GM21737 (cell line): ENCODE results near the gene UGT1A5.

Experiments
- ATAC-seq: cut with Tn5 transposase; IDR thresholded peaks from one replicate; pipeline ENCODE4 v1.9.1; 2021; ENCODE audit warnings: mild to moderate bottlenecking, moderate library complexity; ENCODE audit not compliant: unreplicated experiment

The UGT1A5 gene

DNA sequence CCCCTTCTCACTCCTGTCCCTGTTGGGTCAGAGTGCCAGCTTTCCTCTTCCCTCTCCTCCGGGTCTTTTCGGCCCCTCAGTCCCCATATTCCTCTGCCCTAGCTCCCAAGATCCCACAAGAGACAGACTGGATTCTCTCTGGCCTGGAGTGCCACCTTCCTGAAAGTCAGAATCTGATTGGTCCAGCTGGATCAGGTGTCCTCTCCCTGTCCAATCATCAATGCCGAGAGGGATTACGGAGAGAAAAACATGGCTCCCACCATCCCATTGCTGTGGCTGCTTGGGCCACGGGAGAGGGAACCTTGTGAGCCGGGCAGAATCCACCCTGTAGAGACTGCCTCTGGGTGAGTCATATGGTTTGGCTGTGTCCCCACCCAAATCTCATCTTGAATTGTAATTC, 62.7 kb downstream of the UGT1A5 start:
- no peak for ATAC-seq

DNA sequence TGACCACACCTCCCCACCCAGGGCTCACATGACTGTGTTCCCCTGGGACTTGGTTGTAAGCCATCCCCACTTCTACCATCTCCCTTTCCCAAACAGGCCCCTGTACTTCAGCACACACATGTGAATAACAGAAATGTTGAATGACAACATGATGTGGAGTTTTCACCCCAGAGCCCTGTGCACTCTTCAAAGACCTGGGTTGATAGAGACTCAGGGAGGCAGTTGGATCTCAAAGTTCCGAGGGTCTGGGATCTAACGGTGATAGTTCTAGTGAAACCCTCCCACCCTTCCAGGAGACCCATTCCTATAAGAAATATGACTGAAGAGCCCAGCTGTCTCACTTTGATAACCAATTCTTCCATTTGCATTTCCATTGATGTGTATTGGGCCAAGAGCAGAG, 65.3 kb downstream of the UGT1A5 start, which contains the start of gene MROH2A:
TSS of gene MROH2A (plus strand) at position 301 of the 400 bp plus-strand sequence. CDS start 1,029 bp downstream, outside the sequence.
- ATAC-seq: no peak

DNA sequence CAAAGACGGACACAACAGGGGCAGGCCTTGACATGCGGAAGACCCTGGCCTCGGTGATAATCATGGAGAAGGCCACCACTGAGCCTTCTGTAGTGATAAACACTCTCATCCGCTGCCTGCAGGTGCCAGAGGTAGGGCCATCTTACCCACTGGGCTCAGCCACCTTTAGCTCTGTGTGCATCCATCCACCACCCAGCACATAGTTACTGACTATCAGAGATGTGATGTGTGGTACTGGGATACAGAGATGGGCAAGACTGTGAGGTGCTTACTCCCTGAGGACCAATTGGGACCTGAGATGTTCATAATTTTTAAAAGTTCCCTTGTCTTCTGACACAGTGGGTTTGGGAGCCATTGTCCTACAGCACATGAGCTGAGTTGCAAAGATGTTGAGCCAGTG, 67.0 kb downstream of the UGT1A5 start:
- ATAC-seq: no peak

DNA sequence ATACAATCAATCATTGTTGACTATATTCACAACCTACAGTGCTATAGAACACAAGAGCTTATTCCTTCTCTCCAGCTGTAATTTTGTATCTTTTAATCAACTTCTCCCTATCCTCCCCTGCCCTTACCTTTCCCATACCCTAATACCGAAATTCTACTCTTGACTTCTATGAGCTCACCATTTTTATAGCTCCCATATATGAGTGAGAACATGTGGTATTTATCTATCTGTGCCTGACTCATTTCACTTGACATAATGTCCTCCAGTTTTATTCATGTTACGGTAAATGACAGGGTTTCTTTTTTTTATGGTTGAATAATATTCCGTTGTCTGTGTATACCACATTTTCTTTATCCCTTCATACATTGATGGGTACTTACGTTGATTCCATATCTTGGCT, 68.1 kb downstream of the UGT1A5 start:
- ATAC-seq: no peak

DNA sequence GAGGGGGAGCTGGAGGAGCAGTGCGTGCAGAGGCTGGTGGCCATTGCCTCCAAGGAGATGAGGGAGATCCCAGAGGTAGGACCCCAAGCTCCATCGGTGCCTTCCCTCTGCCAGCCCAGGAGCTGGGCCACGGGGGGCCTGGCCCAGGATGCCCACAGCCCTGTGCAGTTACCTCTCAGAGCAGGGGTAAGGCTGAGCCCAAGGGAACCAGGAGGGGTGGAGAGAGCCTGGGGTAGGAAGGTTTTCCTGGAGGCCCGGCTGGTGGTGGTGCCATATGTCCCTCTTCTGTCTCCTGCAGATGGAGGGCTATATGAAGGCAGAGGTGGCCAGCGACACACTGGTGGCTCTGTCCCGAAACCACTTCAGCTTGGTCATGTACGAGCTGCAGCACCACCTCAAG, 76.8 kb downstream of the UGT1A5 start:
- ATAC-seq: no peak

DNA sequence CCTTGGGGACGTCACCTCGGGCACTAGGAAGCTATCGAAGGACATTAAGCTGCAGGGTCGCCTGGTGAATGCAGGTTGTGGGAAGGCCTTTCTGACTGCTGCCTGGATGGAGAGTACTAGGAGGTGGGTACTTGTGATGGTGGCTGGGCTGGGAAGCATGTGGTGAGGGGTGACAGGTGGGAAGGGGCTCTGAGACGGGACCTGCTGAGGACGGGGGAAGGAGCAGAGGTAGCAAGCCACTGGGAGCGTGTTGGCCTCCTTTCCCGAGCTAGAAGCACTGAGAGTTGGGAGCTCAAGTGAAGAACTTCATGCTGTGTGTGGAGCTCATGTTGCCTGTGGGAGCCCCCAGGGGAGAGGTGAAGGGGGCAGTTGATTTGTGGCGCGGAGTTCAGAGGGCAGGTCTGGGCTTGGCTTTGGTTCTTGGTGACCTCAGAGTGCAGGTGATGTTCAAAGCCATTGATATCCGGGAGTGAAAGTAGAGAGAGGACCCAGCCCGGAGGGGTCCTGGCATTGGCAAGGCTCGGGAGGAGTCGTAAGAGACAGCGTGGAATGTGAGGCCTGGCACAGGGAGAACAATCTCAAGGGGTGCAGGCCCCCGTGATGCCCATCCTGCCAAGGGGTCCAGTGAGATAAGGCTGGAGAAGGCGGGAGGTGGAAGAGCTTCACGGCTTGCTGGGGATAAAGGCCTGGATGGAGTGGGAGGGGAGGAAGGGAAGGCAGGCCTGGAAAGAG, 78.6 kb downstream of the UGT1A5 start:
- ATAC-seq: no peak

DNA sequence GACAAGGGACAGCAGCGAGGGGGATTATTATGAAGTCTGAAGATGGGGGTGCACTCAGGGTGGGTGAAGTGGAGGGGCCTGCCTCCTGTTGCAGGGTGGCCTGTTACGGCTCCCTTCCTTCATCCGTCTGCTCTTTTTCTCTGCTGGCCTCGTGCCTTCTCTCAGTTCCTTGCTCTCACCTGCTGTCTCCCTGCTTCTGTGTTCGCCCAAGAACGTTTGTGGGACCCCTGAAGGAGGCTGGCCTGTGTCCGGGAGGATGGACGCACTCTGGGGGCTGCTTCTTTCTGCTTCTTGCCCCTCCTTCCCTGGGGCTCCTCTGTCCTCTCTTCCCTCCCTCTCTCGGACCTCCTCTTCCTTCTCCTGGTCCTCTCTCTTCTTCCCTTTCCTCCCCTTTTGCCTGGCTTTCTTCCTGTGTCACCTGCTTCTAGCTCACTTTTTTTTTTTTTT, 79.2 kb downstream of the UGT1A5 start:
- no peak for ATAC-seq

DNA sequence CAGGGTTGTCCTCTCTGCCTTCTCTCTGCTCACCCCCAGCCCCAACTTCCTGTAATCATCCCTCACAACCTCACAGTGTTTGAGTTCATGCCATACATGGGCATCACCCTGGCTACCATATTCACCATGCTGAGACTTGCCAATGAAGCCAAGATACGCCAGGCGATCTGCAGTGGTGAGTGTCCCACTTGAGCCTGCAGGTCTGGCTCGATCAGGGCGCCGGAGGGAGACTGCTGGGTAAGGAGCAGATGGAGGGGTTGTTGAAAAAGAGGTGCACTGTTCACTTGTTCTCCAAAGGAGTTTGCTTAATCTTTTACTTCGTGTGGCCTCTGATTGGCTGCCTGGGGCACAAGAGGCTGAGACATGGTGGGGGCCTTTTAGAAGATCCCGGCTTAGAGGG, 80.0 kb downstream of the UGT1A5 start:
- ATAC-seq: no peak

DNA sequence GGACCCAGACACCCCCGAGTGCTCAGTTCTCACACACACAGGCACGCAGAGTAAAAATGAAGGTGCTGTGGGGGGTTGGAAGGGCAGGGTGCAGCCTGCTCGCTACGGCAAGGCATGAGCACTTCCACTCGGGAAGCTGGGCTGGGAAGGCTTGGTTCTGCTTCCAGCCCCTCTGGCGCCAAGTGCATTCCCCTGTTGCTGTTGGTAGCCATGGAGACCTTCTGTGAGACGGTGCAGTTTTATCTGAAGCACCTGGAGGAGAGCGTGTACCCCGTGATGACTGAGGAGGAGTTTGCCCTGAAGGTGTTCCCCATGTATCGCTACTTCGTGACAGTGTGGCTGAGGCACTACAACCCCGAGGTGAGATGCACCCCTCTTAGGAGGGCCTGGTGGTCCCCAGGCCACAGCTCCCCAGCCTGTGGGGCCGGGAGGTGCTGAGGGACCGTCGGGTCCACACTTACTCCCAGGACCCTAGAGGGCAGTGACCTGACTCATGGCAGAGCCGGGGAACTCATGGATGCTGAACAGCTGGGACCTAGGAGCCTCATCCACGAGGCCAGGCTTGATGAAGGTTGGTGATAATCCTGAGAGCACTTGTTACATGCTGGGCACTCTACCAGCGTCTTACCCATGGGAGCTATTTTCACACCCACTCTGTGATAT, 80.9 kb downstream of the UGT1A5 start:
- ATAC-seq: no peak

DNA sequence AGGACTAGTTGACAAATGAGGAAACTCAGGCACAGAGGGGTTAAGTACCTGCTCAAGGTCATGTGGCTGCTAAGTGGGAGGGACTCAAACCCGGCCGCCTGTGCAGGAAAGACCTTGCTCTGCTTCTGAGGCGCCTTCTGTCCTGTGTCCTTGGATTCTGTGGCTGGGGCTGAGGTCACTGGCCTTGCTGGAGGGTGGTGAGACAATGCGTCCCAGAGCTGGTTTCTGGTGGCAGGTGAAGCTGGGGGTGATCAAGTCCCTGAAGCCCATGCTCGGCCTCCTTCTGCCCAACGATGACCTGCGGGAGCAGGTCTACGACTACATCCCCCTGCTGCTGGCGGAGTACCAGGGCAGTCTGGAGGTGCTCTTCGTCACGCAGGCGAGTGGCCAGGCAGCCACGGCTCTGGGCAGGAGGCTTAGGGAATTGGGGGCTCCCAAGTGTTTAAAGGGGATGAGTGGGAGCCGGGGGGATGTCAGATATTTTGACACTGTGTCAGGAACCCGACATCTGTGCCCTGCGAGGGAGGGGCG, 81.5 kb downstream of the UGT1A5 start:
- no peak for ATAC-seq

DNA sequence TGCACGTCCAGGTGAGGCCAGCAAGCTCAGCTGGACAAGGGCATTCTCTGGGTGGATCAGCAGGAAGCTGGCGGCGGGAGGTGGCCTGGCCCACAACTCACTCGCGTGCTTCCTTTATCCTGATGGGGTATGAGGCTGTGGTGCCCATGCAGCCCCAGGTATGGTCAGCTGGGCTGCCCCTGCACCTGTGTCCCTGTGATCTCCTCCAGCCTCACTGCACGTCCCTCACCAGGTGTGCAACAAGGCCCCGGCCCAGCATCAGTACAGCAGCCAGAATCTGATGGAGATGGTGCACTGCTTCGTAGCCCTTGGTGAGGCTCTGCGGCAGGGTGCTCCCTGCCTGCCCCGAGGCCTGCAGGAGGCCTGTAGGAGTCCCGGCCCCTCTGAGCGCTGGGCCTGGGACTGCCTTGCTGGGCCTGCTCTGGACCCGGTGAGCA, 83.0 kb downstream of the UGT1A5 start:
- no peak for ATAC-seq

DNA sequence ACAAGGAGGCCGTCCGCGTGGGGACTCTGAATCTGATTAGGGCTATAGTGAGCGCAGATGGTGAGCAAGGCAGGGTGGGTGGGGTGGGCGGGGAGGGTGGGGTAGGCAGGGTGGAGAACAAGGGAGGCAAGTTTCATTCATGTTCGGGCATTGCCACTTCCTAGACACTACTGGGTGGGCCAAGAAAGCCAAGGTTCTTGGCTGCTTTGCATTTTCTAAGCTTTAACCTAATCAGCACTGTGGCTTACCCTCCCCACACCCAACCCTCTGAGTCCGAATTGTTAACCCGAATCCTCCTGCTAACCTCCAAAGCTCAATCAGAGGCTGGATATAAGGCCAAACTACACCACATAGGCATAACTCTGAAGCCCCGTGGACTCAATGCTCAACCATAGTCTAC, 83.5 kb downstream of the UGT1A5 start:
- no peak for ATAC-seq

DNA sequence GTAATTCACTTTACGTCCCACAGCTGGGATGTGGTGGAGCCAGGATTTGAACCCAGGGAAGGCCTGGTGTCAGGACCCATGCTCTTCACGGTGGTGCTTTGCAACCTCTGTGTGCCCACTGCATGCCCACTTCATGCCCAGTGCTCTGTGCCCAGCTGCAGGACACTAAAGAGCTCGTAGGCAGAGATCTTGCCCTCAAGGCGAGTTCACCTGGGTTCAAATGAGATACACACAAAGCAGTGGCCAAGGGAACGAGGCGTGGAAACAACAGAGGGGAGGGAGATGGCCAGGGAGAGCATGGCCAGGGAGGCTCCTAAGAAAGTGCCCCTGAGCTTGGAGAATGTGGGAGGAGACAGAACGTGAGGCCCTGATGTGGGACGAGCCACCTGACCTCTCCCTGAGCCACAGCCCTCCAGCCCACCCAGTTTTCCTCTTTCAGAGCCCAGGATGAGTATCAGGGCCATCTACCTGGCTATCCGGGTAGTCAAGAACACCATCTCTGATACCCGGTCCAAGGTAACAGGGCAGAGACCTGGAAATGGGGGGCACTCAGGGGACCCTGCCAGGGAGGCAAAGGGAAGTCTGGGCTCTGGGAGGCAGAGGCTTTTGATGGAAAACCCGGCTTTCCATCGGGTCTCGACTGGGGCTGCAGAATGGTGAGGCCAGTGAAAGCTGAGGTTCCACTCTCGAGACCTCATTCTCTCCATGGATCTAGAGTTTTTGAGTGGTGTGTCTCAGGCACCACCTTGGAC, 85.8 kb downstream of the UGT1A5 start:
- ATAC-seq: no peak

DNA sequence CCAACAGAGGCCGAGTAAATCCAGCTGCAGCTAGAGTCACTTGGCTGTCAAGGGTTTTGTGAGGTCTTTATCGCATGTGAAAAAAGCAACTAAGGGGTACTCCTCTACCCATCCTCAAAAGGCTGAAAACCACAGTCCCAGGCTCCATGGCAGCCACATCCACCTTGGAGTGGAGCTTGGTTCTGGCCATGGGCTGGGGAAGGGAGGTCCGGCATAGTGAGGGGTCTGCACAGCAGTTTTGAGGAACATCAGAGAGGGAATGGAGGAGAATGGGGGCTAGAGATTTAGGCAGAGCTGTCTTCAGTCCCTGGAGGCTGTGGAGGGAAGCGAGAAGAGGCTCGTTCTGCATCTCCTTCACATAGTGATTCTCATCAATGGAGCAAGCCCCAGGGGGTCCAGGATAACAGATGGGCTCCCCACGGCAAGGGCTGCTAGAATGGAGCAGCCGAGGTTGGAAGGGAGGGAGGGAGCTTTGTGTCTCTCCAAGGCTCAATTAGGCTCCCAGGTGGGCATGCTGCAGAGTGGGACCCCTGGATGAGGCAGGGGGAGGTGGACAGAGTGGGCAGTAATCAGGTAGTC, 86.5 kb downstream of the UGT1A5 start:
- no peak for ATAC-seq

DNA sequence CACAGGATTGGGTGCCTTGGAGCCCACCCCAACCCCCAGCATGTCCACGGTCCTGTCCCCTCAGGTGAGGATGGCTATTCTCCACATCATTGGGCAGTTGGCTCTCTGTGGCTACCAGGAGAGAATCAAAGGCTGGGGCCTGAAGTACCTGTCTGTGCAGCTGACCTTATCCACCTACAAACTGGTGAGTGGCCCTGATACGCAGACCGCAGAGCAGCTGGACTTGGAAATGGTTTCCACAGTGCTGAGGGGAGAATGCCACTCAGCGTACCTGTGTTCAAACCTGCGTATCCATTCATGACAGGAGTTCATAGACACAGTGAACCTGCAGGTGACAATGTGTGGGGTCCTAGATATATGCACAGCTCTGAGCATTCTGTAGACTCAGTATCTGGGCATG, 87.0 kb downstream of the UGT1A5 start:
- no peak for ATAC-seq

DNA sequence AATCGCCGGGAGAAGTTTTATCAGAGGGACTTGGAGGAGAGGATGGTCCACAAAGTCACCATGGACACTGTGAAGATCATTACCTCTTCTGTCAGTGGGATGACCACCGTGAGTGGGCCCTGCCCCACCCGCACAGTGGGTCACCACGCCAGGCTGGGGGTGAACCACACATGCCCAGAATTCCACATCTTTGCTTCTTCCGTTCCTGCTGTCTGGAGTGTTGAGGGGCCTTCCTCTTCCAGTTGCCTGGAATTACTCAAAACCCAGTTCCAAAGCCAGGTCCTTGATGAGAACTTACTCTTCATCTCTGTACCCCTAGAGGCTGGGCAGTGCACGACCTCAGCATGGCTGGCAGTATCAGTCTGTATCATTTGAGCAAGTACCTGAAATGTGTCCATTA, 87.5 kb downstream of the UGT1A5 start:
- no peak for ATAC-seq

DNA sequence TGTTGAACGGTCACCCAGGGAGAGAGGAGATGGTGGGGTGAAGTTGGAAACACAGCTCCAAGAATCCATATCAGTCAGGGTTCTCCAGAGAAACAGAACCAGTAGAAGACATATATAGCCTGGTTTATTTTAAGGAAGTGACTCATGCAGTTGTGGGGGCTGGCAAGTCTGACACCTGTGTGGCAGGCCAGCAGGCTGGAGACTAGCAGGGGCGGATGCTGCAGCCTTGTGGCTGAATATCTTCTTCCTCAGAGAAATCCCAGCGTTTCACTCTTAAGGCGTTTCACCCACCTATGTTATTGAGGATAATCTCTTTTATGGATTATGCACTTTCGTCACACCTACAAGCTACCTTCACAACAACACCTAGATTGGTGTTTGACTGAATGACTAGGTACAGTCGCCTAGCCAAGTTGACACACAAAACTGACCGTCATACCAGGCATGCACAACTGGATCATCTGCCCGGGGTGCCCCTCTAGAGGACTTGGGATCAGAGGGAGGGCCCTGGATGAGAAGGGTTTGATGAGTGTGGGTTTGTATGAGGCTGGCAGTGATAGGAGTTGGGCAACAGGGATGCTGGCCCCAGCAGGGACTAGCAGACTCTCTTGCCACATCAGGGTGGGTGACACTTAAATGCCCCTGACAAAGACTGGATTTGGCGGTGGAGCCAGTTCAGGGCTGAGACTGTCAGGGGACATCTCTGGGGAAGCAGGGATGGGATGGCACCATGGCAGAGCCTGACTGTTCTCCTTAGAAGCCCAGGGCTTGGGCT, 88.8 kb downstream of the UGT1A5 start:
- ATAC-seq: no peak

DNA sequence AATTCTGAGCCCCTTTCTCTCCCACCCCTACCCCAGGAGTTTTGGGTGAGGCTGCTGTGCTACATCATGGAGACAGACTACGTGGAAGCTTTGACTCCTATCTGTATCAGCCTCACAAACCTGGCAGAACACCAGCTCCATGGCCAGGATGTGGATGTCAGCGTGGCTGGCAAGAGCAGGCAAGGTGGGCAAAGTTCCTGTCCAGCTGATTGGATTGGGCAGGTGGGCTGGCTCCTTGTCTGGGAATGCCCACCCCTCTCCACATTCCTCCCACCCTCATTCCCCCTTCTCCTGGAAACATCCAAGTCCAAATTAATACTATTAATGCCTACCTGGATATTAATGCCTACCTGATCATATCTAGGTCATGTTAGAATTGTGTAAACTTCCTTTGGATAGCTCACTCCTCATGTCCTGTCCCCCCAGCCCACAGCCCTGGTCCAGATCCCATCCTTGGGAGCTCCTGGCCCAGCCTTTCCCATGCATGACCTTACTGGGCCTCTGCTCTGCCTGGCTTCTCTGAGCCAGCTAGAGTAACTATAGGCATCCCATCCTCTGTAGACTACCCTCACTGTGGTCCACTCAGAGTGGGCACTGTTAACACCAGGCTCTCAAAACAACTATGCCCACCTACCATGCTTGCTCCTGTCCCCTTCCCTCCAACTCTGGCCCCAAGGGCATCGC, 89.6 kb downstream of the UGT1A5 start:
- ATAC-seq: no peak

DNA sequence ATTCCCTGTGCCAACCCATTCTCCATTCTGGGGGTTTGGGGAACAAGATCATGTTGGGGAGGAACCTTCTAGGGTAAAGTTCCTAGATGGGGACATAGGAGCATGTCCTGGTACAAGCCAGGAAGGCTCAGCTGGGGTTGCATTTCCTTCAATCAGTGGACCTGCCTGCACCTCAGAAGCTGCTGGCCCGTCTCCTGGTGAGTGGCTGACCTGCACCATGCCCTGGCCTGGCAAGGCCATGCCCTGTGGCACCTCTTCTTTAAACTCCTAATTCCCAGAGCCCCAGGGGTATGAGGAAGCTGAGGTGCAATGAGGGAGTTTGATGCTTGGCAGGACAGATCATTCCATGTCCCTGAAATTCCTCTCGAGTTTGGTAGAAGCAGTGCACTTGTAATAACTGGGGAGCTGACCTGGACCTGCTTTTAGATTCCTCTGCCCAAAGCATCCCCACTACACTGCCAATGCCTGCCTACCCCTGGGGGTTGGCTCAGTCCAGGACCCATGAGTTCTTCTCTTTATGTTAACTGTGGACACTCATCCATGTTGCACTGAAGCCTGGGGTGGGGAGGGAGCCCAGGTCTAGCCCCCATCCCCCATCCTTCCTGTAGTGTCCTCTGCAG, 90.7 kb downstream of the UGT1A5 start:
- ATAC-seq: no peak
